ENCODE results near the gene KPNA4.

The KPNA4 gene, protein sequence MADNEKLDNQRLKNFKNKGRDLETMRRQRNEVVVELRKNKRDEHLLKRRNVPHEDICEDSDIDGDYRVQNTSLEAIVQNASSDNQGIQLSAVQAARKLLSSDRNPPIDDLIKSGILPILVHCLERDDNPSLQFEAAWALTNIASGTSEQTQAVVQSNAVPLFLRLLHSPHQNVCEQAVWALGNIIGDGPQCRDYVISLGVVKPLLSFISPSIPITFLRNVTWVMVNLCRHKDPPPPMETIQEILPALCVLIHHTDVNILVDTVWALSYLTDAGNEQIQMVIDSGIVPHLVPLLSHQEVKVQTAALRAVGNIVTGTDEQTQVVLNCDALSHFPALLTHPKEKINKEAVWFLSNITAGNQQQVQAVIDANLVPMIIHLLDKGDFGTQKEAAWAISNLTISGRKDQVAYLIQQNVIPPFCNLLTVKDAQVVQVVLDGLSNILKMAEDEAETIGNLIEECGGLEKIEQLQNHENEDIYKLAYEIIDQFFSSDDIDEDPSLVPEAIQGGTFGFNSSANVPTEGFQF

DNA sequence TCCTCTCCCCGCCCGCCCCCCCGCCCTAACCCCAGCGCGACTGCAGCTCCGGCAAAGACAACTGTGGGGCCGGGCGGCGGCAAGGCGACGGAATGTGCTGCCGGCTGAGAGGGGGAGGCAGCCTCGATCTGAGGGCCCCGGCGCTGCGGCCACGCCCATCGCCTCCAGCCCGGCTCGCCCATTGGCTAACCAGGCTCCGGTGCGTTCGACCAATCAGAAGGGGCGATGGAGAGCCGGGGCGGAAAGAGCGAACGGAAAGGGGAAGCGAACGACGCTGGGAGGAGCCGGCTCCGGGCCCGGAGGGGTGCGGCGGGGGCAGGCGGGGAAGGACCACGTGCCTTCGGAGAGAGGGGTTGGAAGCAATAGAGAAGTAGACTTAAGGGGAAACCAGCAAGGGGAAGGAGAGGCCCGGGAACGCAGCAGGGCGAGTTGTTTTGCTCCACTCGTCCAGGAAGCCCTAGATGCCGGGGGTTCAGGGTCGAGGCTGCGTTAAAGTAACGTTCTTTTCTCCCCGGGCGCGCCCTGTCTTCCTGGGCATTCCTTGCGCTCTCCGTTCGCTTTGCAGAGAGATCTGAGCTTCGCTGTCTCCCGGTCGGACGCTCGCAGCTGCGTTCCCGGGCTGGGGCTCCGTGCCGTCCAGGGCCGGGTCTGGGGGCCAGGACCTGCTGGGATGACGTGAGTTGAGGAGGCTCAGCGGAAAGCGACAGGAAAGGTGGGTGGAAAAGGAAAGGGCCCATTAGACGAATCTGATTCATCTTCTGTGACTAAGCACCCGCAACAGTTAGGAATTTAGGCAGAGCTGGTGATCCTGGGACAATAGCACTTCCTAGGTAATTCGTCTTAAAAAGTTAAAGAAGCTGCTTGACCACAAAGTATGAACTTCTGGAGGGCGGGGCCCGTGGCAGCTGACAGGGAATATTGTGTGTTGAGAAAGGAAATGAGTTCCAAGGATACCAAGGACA, at the start of gene KPNA4:
KPNA4 (minus strand) TSS at position 130 of the 962 bp plus-strand sequence. CDS start 289 bp downstream, outside the sequence.
- TF ChIP-seq, protein P1, sequence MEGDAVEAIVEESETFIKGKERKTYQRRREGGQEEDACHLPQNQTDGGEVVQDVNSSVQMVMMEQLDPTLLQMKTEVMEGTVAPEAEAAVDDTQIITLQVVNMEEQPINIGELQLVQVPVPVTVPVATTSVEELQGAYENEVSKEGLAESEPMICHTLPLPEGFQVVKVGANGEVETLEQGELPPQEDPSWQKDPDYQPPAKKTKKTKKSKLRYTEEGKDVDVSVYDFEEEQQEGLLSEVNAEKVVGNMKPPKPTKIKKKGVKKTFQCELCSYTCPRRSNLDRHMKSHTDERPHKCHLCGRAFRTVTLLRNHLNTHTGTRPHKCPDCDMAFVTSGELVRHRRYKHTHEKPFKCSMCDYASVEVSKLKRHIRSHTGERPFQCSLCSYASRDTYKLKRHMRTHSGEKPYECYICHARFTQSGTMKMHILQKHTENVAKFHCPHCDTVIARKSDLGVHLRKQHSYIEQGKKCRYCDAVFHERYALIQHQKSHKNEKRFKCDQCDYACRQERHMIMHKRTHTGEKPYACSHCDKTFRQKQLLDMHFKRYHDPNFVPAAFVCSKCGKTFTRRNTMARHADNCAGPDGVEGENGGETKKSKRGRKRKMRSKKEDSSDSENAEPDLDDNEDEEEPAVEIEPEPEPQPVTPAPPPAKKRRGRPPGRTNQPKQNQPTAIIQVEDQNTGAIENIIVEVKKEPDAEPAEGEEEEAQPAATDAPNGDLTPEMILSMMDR (conservative IDR thresholded peaks at IDR 0.05; ENCODE audit: control insufficient read depth, insufficient read depth, low read depth, low read length) = no peak
- peak; percentile 98 for DNase-seq (ENCODE audit: low read depth)
- peak within 1 kb of the TSS; percentile 82 for H3K4me3 ChIP-seq (ENCODE audit: control insufficient read depth, low read depth, low read length)

DNA sequence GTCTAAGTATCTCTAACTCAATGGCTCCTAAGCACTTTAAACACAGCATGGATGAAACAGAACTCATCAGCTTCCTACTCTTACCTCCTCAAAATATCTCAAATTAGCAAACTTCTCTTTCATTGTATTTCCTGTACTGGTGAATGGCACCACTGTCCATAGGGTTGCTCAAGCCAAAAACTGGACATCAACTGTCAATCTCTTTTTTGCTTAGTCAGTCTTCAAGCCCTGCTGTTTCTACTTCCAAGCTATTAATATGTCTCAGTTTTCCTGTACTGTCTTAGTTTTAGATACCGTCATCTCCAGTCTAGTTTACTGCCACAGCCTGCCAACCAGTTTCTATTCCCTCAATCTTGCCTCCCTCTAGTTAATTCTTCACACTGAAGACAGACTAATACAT, 48.3 kb upstream of the KPNA4 start:
- H3K4me3 ChIP-seq (ENCODE audit: control insufficient read depth, low read depth, low read length) = no peak overlapping the region
- DNase-seq (ENCODE audit: low read depth) = no peak
- TF ChIP-seq, protein P1 (conservative IDR thresholded peaks at IDR 0.05; ENCODE audit: control insufficient read depth, insufficient read depth, low read depth, low read length) = no peak

DNA sequence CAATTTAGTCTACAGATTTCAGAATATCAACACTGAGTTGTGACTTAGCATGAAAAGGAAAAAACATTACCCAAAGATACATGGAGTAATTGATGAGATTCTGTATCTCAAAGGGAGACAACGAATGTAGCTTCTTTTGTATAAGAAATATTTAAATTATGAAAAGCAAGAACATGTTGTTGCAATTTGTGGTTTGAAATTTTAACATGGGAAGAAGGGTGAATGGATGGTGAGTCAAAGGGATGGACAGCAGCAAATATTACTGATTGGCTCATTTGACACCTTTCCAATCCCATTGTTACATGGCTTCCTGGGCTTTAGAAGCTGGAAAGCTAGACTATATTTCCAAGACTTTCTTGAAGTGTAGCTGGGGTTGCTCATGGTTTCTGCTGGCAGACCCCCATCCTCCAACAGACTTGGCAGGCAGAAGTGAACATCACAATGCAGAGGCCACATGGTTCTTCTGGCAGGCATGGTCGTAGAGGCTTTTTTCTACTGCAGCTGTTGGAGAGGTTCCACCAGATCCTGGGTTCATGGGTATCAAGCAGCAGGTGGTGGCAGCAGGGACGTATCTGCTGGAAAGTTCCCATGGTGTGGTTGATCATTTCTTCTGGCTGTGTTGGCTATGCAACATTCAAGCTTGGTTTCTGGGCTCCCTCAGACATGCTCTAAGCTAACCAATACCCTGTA, 47.2 kb upstream of the KPNA4 start:
- peak; percentile 26 for DNase-seq (ENCODE audit: low read depth)
- TF ChIP-seq, protein P1 (conservative IDR thresholded peaks at IDR 0.05; ENCODE audit: control insufficient read depth, insufficient read depth, low read depth, low read length) = no peak
- H3K4me3 ChIP-seq (ENCODE audit: control insufficient read depth, low read depth, low read length) = no peak overlapping the region

DNA sequence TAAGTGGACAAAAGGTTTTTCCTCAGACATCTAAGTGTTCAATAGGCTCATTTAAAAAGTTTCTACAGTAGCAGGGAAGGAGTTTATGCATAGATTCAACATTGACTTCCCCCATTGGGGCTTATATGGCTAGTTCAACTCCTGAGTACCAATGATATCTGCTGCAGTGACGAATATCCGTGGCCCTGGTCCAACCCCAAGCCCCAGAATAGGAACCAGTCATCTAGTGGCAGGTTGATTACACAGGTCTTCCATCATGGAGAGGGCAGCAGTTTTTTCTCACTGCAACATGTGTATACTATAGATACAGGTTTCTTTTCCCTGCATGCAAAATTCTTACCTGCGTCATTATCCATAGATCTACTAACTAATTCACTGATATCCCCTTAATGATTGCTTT, 45.8 kb upstream of the KPNA4 start:
- no peak overlapping the region for H3K4me3 ChIP-seq (ENCODE audit: control insufficient read depth, low read depth, low read length)
- TF ChIP-seq, protein P1 (conservative IDR thresholded peaks at IDR 0.05; ENCODE audit: control insufficient read depth, insufficient read depth, low read depth, low read length) = no peak
- no peak for DNase-seq (ENCODE audit: low read depth)

DNA sequence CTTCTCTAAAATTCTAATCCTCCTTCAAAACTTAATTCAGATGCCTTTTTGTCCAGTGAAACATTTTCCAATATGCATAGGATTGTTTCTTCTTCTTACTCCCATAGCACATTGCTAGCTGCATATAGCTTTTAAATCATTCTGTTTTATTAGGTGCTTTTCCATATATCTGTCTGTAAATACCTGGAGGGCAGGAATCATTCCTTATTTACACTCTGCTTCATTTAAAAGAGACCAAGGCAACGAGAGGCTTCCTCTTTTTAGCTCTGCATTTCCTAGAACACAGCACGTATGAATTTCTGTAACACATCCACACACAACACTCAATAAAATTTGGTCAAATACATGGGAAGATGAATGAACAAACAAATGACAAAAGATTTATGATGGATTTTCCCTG, 43.5 kb upstream of the KPNA4 start:
- TF ChIP-seq, protein P1 (conservative IDR thresholded peaks at IDR 0.05; ENCODE audit: control insufficient read depth, insufficient read depth, low read depth, low read length) = no peak
- DNase-seq (ENCODE audit: low read depth) = no peak
- no peak overlapping the region for H3K4me3 ChIP-seq (ENCODE audit: control insufficient read depth, low read depth, low read length)

DNA sequence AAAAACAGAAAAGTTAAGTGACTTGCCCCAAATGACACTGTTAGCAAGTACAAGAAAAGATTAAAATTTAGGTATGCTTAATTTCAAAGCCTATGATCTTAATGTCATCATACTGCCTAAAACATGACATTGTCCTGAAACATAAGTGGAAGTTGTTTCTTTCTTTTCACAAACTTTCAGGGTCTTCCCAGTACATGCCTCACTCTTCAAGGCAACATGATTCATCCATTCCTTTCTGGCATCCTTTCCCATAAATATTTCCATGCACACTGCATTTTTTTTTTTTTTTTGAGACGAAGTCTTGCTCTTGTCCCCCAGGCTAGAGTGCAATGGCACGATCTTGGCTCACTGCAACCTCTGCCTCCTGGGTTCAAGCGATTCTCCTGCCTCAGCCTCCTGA, 42.5 kb upstream of the KPNA4 start:
- DNase-seq (ENCODE audit: low read depth) = no peak
- H3K4me3 ChIP-seq (ENCODE audit: control insufficient read depth, low read depth, low read length) = no peak overlapping the region
- TF ChIP-seq, protein P1 (conservative IDR thresholded peaks at IDR 0.05; ENCODE audit: control insufficient read depth, insufficient read depth, low read depth, low read length) = no peak
